ENCODE measurements around the gene TNNC1. TPM values are rescaled to one million over a fixed set of nuclear protein-coding genes. Genes with fewer than 3 reads are reported as not detected.
A peak's percentile ranks its signal among the peaks of the same experiment; 100 is the strongest.

The TNNC1 gene
- total and polyA plus RNA-seq, 9 of the 15 experiments (the other 6 are each of a cell fraction or from before 2014, with no cell fraction given): 0.08 to 0.85 (median 0.42) TPM; not detected in 4

DNA sequence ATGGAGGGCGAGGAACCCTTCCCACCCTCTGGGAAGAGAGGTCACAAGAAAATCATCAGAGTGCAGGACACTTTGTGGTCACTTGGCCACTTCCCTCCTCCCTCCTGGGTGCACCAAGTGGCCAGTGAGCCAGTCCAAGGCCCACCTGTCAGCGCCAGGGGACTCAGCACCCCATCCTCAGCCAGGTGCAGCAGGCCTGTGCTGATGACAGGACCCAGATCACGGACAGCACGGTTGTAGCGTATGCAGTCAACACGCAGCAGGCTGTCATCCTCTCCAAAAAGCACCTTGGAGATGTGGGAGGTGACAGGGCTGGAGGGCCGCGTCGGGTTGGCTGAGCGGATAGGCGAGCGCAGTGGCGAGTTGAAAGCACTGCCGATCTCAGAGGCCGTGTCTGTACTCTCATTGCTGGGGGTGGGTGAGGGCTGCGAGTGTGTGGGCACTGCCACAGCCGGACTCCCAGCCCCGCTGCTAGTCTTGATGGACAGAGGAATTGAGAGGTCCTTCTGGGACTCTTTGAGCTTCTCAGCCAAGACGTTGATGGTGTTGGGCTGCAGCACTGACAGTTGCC lies 50.5 kb downstream of the TNNC1 start:
- H3K36me3 ChIP-seq (ENCODE audit: control insufficient read depth, insufficient read depth, low read length): peaks cover 72% of the 10 kb centered on the region; the same call in 2 of the 3 replicates
- no peak for FAIRE-seq
- intact Hi-C loops (cut with micrococcal nuclease): no loop called here
- CTCF ChIA-PET (ENCODE audit: low intra/inter-chr PET ratio): no interaction called here
- no TSS peak for BruUV-seq (replicated peaks)
- no peaks in the 10 kb centered on the region for H3K9me3 ChIP-seq (replicated peaks; ENCODE audit: control insufficient read depth, insufficient read depth, low read depth, low read length)
- ATAC-seq: no peak
- no peak overlapping the region for H2AFZ ChIP-seq (ENCODE audit: low read depth, low read length)
- no peak overlapping the region for H3K4me2 ChIP-seq (ENCODE audit: insufficient read depth, low read length)
- in situ Hi-C loops (cut with MboI): no loop called here
- H3K4me1 ChIP-seq (replicated peaks in 1 of 2; ENCODE audit: control insufficient read depth in 2 of 2, insufficient read depth in 2 of 2, low read length in 2 of 2): peaks cover 7 to 27% of the 10 kb centered on the region in 2 experiments; a peak in 4 of 5 replicates
- H3K79me2 ChIP-seq (ENCODE audit: control insufficient read depth, insufficient read depth, low read length): peaks cover 8% of the 10 kb centered on the region
- WGBS (ENCODE audit: insufficient coverage, low coverage, missing lambda C conversion rate): 93% methylated on average over 17 of the region's 19 CpGs
- H3K9me1 ChIP-seq (ENCODE audit: control insufficient read depth, insufficient read depth, low read length): peaks cover 3% of the 10 kb centered on the region
- H3K27ac ChIP-seq (ENCODE audit: extremely low read depth, low read depth, low read length): no peak overlapping the region
- no peaks in the 10 kb centered on the region for H3K27me3 ChIP-seq (ENCODE audit: control insufficient read depth in 2 of 2, insufficient read depth in 2 of 2, low read length in 2 of 2)
- POLR2A ChIA-PET: interaction anchor here (0.7 kb wide), 1 partner anchor 8 kb away, joined by 3 read pairs; no protein-coding TSS in a partner anchor
- peak overlapping the region in 1 of 2 experiments; percentile 9; a peak in 1 of 4 replicates for H3K9ac ChIP-seq (ENCODE audit: insufficient read depth in 1 of 2, low read depth in 2 of 2, low read length in 2 of 2)
- no peaks in the 10 kb centered on the region for H4K20me1 ChIP-seq (replicated peaks; ENCODE audit: control insufficient read depth, insufficient read depth, low read length)
- DNase-seq (ENCODE audit: extremely low read depth in 1 of 4, low spot score in 3 of 4): no peak
- no peak overlapping the region for H3K4me3 ChIP-seq
- TF ChIP-seq TEAD2 (tag; IDR thresholded peaks at IDR 0.05) (no peak), TOE1 (IDR thresholded peaks at IDR 0.05; ENCODE audit: borderline replicate concordance) (no peak), TOE1 (CRISPR knock-in tag; IDR thresholded peaks at IDR 0.05; ENCODE audit: borderline replicate concordance, low read depth) (no peak), SNIP1 (IDR thresholded peaks at IDR 0.05; ENCODE audit: low read depth) (no peak), ZBTB1 (CRISPR knock-in tag; IDR thresholded peaks at IDR 0.05; ENCODE audit: borderline replicate concordance, low read depth) (no peak), RBM15 (IDR thresholded peaks at IDR 0.05; ENCODE audit: insufficient read depth, low read length) (no peak), KDM4B (IDR thresholded peaks at IDR 0.05; ENCODE audit: borderline replicate concordance in 2 of 2, low read depth in 1 of 2) (no peak), POLR2G (IDR thresholded peaks at IDR 0.05; ENCODE audit: low read depth, low read length) (0 out of 2 replicates have a peak, but pooled peaks have one; percentile 35), ZNF165 (CRISPR knock-in tag; IDR thresholded peaks at IDR 0.05; ENCODE audit: borderline replicate concordance) (no peak), ZNF717 (CRISPR knock-in tag; IDR thresholded peaks at IDR 0.05) (no peak), NR2C2 (CRISPR knock-in tag; IDR thresholded peaks at IDR 0.05) (no peak), NR2C2 (tag; IDR thresholded peaks at IDR 0.05) (no peak), ZNF133 (CRISPR knock-in tag; IDR thresholded peaks at IDR 0.05) (no peak), ZNF584 (CRISPR knock-in tag; IDR thresholded peaks at IDR 0.05; ENCODE audit: low read depth) (no peak), RBFOX2 (IDR thresholded peaks at IDR 0.05; ENCODE audit: low read depth, low read length) (peak; percentile 53)
- TF ChIP-seq, protein P1, sequence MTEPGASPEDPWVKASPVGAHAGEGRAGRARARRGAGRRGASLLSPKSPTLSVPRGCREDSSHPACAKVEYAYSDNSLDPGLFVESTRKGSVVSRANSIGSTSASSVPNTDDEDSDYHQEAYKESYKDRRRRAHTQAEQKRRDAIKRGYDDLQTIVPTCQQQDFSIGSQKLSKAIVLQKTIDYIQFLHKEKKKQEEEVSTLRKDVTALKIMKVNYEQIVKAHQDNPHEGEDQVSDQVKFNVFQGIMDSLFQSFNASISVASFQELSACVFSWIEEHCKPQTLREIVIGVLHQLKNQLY (CRISPR knock-in tag; conservative IDR thresholded peaks at IDR 0.05): no peak
- TF ChIP-seq, protein P2, sequence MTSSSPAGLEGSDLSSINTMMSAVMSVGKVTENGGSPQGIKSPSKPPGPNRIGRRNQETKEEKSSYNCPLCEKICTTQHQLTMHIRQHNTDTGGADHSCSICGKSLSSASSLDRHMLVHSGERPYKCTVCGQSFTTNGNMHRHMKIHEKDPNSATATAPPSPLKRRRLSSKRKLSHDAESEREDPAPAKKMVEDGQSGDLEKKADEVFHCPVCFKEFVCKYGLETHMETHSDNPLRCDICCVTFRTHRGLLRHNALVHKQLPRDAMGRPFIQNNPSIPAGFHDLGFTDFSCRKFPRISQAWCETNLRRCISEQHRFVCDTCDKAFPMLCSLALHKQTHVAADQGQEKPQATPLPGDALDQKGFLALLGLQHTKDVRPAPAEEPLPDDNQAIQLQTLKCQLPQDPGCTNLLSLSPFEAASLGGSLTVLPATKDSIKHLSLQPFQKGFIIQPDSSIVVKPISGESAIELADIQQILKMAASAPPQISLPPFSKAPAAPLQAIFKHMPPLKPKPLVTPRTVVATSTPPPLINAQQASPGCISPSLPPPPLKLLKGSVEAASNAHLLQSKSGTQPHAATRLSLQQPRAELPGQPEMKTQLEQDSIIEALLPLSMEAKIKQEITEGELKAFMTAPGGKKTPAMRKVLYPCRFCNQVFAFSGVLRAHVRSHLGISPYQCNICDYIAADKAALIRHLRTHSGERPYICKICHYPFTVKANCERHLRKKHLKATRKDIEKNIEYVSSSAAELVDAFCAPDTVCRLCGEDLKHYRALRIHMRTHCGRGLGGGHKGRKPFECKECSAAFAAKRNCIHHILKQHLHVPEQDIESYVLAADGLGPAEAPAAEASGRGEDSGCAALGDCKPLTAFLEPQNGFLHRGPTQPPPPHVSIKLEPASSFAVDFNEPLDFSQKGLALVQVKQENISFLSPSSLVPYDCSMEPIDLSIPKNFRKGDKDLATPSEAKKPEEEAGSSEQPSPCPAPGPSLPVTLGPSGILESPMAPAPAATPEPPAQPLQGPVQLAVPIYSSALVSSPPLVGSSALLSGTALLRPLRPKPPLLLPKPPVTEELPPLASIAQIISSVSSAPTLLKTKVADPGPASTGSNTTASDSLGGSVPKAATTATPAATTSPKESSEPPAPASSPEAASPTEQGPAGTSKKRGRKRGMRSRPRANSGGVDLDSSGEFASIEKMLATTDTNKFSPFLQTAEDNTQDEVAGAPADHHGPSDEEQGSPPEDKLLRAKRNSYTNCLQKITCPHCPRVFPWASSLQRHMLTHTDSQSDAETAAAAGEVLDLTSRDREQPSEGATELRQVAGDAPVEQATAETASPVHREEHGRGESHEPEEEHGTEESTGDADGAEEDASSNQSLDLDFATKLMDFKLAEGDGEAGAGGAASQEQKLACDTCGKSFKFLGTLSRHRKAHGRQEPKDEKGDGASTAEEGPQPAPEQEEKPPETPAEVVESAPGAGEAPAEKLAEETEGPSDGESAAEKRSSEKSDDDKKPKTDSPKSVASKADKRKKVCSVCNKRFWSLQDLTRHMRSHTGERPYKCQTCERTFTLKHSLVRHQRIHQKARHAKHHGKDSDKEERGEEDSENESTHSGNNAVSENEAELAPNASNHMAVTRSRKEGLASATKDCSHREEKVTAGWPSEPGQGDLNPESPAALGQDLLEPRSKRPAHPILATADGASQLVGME (CRISPR knock-in tag; IDR thresholded peaks at IDR 0.05): no peak

Data from K562 (cell line).